HepG2 (cell line): ENCODE results near the gene SLC25A15. TPM values are rescaled to one million over a fixed set of nuclear protein-coding genes. Genes with fewer than 3 reads are reported as not detected.

Experiments used
- BRCA1 ChIP-seq: sonication (generic); formaldehyde crosslinking; IDR thresholded peaks from 2 replicates; pipeline ENCODE4 v1.4.0; 2020; ENCODE audit warnings: missing genetic modification reagents
- GTF2F1 ChIP-seq: fragments of 150-350 bp; IDR thresholded peaks from 2 replicates; pipeline ENCODE4 v1.6.1; 2014; ENCODE audit warnings: low read length
- HDAC2 ChIP-seq: sonication (generic); formaldehyde crosslinking; IDR thresholded peaks from 2 replicates; pipeline ENCODE4 v1.4.0; 2020; ENCODE audit warnings: missing genetic modification reagents
- IRX3 ChIP-seq: sonication (generic); formaldehyde crosslinking; IDR thresholded peaks from 2 replicates; pipeline ENCODE4 v1.8.1; 2023; ENCODE audit warnings: mild to moderate bottlenecking, low read depth, missing genetic modification reagents, borderline replicate concordance
- KAT7 ChIP-seq: IDR thresholded peaks from 2 replicates; pipeline ENCODE4 v1.6.1; 2018; ENCODE audit warnings: borderline replicate concordance, missing compliant biosample characterization
- MAFF ChIP-seq: IDR thresholded peaks from 2 replicates; pipeline ENCODE4 v1.6.1; 2011; ENCODE audit warnings: low read depth, low read length, improper control_type of control experiment
- NFKBIZ ChIP-seq: IDR thresholded peaks from 2 replicates; pipeline ENCODE4 v1.6.1; 2018; ENCODE audit warnings: missing genetic modification reagents, missing compliant biosample characterization
- PRMT3 ChIP-seq: sonication (generic); formaldehyde crosslinking; IDR thresholded peaks from 2 replicates; pipeline ENCODE4 v1.8.1; 2022; ENCODE audit warnings: low read depth, mild to moderate bottlenecking, moderate library complexity, missing genetic modification reagents, borderline replicate concordance
- YEATS2 ChIP-seq: sonication (generic); formaldehyde crosslinking; IDR thresholded peaks from 2 replicates; pipeline ENCODE4 v1.4.0; 2020; ENCODE audit warnings: missing genetic modification reagents, borderline replicate concordance
- YY1 ChIP-seq: IDR thresholded peaks from 2 replicates; pipeline ENCODE4 v1.6.1; 2011; ENCODE audit warnings: low read length, low read depth, moderate library complexity, mild to moderate bottlenecking; ENCODE audit not compliant: insufficient read depth, insufficient replicate concordance
- ZFX ChIP-seq: sonication (generic); formaldehyde crosslinking; IDR thresholded peaks from 2 replicates; pipeline ENCODE4 v1.4.0; 2020; ENCODE audit warnings: mild to moderate bottlenecking, low read depth, missing genetic modification reagents, moderate library complexity
- ZNF354B ChIP-seq: sonication (generic); formaldehyde crosslinking; IDR thresholded peaks from 2 replicates; pipeline ENCODE4 v1.8.0; 2022; ENCODE audit warnings: mild to moderate bottlenecking, missing genetic modification reagents
- ZNF629 ChIP-seq: sonication (generic); formaldehyde crosslinking; conservative IDR thresholded peaks from 2 replicates; pipeline ENCODE4 v1.5.0; 2020; ENCODE audit warnings: missing genetic modification reagents
- ZNF672 ChIP-seq: sonication (generic); formaldehyde crosslinking; IDR thresholded peaks from 2 replicates; pipeline ENCODE4 v1.8.1; 2022; ENCODE audit warnings: missing genetic modification reagents
- ZNF749 ChIP-seq: sonication (generic); formaldehyde crosslinking; IDR thresholded peaks from 2 replicates; pipeline ENCODE4 v1.8.0; 2022; ENCODE audit warnings: mild to moderate bottlenecking, missing genetic modification reagents, moderate library complexity, borderline replicate concordance
- ZNF790 ChIP-seq: sonication (generic); formaldehyde crosslinking; IDR thresholded peaks from 2 replicates; pipeline ENCODE4 v1.8.0; 2022; ENCODE audit warnings: missing genetic modification reagents, mild to moderate bottlenecking, borderline replicate concordance
- polyA plus RNA-seq, 8 experiments: library from polyadenylated mRNA; depleted of rRNA in 3 of 8; stranded (reverse) in 7 of 8; unstranded in 1 of 8; fragments of >200 nt; fragmentation: Illumina TruSeq in 4 of 8; extraction: Trizol in 4 of 8; gene quantifications; 2 replicates each; pipeline versions ENCODE4 v1.2.1 to v1.2.3, GENCODE V29; 2011 to 2016; ENCODE audit warnings: low read depth in 4 of 8, missing spikeins in 1 of 8, mixed read lengths in 1 of 8; ENCODE audit not compliant: insufficient read depth in 1 of 8
- total RNA-seq, 5 experiments: library from RNA; depleted of rRNA; stranded (reverse); fragments of >200 nt; fragmentation: Illumina TruSeq; extraction: Trizol; gene quantifications; 2 replicates each; pipeline ENCODE4 v1.2.3, GENCODE V29; 2016; ENCODE audit warnings: low read depth in 1 of 5
- TF ChIP-seq, protein P1 (sequence below): sonication (generic); formaldehyde crosslinking; IDR thresholded peaks from 2 replicates; pipeline ENCODE4 v1.8.1; 2023; ENCODE audit warnings: mild to moderate bottlenecking, missing genetic modification reagents
- TF ChIP-seq, protein P2 (sequence below): sonication (generic); formaldehyde crosslinking; IDR thresholded peaks from 2 replicates; pipeline ENCODE4 v1.9.0; 2022; ENCODE audit warnings: missing genetic modification reagents, mild to moderate bottlenecking, borderline replicate concordance
- TF ChIP-seq, protein P3 (sequence below): sonication (generic); formaldehyde crosslinking; IDR thresholded peaks from 2 replicates; pipeline ENCODE4 v1.4.0; 2020; ENCODE audit warnings: missing genetic modification reagents
- TF ChIP-seq, protein P4 (sequence below), 2 experiments: sonication (generic) in 1 of 2; formaldehyde crosslinking in 1 of 2; IDR thresholded peaks; 2 replicates each; pipeline versions ENCODE4 v1.5.1 to v1.6.1; 2011 to 2020; ENCODE audit warnings: borderline replicate concordance in 1 of 2, low read depth in 1 of 2, low read length in 1 of 2, mild to moderate bottlenecking in 1 of 2, missing genetic modification reagents in 1 of 2, moderate library complexity in 1 of 2

The SLC25A15 gene
- total and polyA plus RNA-seq, 2 of the 13 experiments (the other 11 are each of a cell fraction or from before 2014, with no cell fraction given) = 17.3 to 39.1 TPM

GRCh38 chr13:40789275-40790153 is at the start of gene SLC25A15 (continued):
- TF ChIP-seq ZNF629 (no peak), IRX3 (CRISPR knock-in tag) (0 out of 2 replicates have a peak, but pooled peaks have one; percentile 71), NFKBIZ (no peak), BRCA1 (CRISPR knock-in tag) (no peak), YEATS2 (0 out of 2 replicates have a peak, but pooled peaks have one; percentile 3), ZFX (CRISPR knock-in tag) (peak; percentile 91), ZNF354B (CRISPR knock-in tag) (no peak), GTF2F1 (no peak), ZNF672 (CRISPR knock-in tag) (no peak), PRMT3 (CRISPR knock-in tag) (no peak; the same call in 1 of the 2 replicates), ZNF790 (peak; percentile 68; the same call in 1 of the 2 replicates), YY1 (peak; percentile 77), KAT7 (0 out of 2 replicates have a peak, but pooled peaks have one; percentile 50), HDAC2 (no peak), ZNF749 (CRISPR knock-in tag) (no peak), MAFF (no peak)
- TF ChIP-seq, protein P1, sequence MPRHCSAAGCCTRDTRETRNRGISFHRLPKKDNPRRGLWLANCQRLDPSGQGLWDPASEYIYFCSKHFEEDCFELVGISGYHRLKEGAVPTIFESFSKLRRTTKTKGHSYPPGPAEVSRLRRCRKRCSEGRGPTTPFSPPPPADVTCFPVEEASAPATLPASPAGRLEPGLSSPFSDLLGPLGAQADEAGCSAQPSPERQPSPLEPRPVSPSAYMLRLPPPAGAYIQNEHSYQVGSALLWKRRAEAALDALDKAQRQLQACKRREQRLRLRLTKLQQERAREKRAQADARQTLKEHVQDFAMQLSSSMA (CRISPR knock-in tag) = no peak
- TF ChIP-seq, protein P2, sequence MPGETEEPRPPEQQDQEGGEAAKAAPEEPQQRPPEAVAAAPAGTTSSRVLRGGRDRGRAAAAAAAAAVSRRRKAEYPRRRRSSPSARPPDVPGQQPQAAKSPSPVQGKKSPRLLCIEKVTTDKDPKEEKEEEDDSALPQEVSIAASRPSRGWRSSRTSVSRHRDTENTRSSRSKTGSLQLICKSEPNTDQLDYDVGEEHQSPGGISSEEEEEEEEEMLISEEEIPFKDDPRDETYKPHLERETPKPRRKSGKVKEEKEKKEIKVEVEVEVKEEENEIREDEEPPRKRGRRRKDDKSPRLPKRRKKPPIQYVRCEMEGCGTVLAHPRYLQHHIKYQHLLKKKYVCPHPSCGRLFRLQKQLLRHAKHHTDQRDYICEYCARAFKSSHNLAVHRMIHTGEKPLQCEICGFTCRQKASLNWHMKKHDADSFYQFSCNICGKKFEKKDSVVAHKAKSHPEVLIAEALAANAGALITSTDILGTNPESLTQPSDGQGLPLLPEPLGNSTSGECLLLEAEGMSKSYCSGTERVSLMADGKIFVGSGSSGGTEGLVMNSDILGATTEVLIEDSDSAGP = no peak
- TF ChIP-seq, protein P3, sequence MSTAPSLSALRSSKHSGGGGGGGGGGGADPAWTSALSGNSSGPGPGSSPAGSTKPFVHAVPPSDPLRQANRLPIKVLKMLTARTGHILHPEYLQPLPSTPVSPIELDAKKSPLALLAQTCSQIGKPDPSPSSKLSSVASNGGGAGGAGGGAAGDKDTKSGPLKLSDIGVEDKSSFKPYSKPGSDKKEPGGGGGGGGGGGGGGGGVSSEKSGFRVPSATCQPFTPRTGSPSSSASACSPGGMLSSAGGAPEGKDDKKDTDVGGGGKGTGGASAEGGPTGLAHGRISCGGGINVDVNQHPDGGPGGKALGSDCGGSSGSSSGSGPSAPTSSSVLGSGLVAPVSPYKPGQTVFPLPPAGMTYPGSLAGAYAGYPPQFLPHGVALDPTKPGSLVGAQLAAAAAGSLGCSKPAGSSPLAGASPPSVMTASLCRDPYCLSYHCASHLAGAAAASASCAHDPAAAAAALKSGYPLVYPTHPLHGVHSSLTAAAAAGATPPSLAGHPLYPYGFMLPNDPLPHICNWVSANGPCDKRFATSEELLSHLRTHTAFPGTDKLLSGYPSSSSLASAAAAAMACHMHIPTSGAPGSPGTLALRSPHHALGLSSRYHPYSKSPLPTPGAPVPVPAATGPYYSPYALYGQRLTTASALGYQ (CRISPR knock-in tag) = no peak
- TF ChIP-seq, protein P4, sequence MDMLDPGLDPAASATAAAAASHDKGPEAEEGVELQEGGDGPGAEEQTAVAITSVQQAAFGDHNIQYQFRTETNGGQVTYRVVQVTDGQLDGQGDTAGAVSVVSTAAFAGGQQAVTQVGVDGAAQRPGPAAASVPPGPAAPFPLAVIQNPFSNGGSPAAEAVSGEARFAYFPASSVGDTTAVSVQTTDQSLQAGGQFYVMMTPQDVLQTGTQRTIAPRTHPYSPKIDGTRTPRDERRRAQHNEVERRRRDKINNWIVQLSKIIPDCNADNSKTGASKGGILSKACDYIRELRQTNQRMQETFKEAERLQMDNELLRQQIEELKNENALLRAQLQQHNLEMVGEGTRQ (IDR thresholded peaks at IDR 0.05; ENCODE audit: low read depth, low read length) = no peak
- TF ChIP-seq, protein P4 (CRISPR knock-in tag; IDR thresholded peaks at IDR 0.05; ENCODE audit: borderline replicate concordance) = no peak
